Measurements from ENCODE around the gene B3GALT2.
A peak's percentile ranks its signal among the peaks of the same experiment; 100 is the strongest.
"Not testable (repeated sequence)": the region's sequence is repeated elsewhere in the genome, so short reads cannot be mapped to it uniquely, and the experiment has no call there.

B3GALT2 gene

GRCh38 chr1:193185901-193186731 is at the start of gene B3GALT2:
Gene B3GALT2, minus strand, starts transcription at chr1:193186613. Its CDS starts 5,051 bp downstream, at chr1:193181562.
- DNase-seq = no peak

GRCh38 chr1:193234530-193234929 is 48.1 kb upstream of the B3GALT2 start:
- no peak for DNase-seq

GRCh38 chr1:193231146-193231545 is 44.7 kb upstream of the B3GALT2 start:
- DNase-seq = not testable (repeated sequence)

- no peak for DNase-seq
Observed at GRCh38 chr1:193229136-193229535, 42.7 kb upstream of the B3GALT2 start.

GRCh38 chr1:193222056-193222615 is 35.7 kb upstream of the B3GALT2 start:
- no peak for DNase-seq

- no peak for DNase-seq
Observed at GRCh38 chr1:193221651-193222050, 35.2 kb upstream of the B3GALT2 start.

GRCh38 chr1:193219391-193219790 is 33.0 kb upstream of the B3GALT2 start:
- no peak for DNase-seq

GRCh38 chr1:193216920-193217319 is 30.5 kb upstream of the B3GALT2 start:
- DNase-seq = no peak

- DNase-seq = no peak
Observed at GRCh38 chr1:193213998-193214397, 27.6 kb upstream of the B3GALT2 start.

GRCh38 chr1:193212637-193213036 is 26.2 kb upstream of the B3GALT2 start:
- DNase-seq = no peak

- DNase-seq = peak; percentile 45 to 81
Observed at GRCh38 chr1:193211539-193211938, 25.1 kb upstream of the B3GALT2 start.

- DNase-seq = no peak
Observed at GRCh38 chr1:193210996-193211395, 24.6 kb upstream of the B3GALT2 start.

GRCh38 chr1:193201021-193201420 is 14.6 kb upstream of the B3GALT2 start:
- no peak for DNase-seq

- no peak for DNase-seq
Observed at GRCh38 chr1:193199940-193200339, 13.5 kb upstream of the B3GALT2 start.

GRCh38 chr1:193192586-193192985 is 6.2 kb upstream of the B3GALT2 start:
- no peak for DNase-seq

- DNase-seq = no peak
Observed at GRCh38 chr1:193190096-193190744, 3.8 kb upstream of the B3GALT2 start.

GRCh38 chr1:193189442-193190095 is 3.2 kb upstream of the B3GALT2 start:
- no peak for DNase-seq

- not testable (repeated sequence) for DNase-seq
Observed at GRCh38 chr1:193188915-193189314, 2.5 kb upstream of the B3GALT2 start.

GRCh38 chr1:193187114-193187513 is 701 bp upstream of the B3GALT2 start:
- no peak for DNase-seq

GRCh38 chr1:193185211-193185610 is 1.2 kb downstream of the B3GALT2 start:
- DNase-seq = no peak

GRCh38 chr1:193184776-193185175 is 1.6 kb downstream of the B3GALT2 start:
- no peak for DNase-seq

GRCh38 chr1:193183019-193183627 is 3.3 kb downstream of the B3GALT2 start:
- peak in 1 of 2 experiments; percentile 38 for DNase-seq

GRCh38 chr1:193181985-193182384 is 4.4 kb downstream of the B3GALT2 start:
- no peak for DNase-seq

Measured in SW 1271 (cell line).